ENCODE results near the gene PTPN9.

The PTPN9 gene

DNA sequence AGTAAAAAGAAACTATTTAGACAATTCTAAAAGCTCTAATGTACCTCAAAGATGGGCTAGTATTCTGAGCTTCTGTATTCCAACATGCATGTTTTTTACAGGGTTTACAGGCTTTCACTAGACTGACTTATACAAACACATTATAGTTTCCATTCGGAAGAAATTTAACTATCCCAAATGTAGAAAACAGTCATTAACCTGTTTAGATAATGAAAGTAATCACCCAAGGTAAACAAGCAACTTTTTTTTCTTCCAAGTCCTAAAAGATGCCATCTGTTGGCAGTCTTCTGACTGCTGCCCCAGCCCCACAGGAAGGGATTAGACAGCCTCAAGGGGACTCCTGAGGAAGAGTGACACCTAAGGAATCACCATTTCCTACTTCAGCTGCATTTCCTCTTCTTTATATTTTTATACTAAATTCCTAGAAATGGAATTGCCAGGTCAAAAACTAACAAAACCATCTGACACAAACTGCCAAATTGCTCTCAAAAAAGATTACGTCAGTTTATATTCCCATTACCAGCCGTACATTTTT, 153.1 kb downstream of the PTPN9 start:
- in situ Hi-C loops (cut with MboI; ENCODE audit: low sequenced_read_pairs): no loop called here

DNA sequence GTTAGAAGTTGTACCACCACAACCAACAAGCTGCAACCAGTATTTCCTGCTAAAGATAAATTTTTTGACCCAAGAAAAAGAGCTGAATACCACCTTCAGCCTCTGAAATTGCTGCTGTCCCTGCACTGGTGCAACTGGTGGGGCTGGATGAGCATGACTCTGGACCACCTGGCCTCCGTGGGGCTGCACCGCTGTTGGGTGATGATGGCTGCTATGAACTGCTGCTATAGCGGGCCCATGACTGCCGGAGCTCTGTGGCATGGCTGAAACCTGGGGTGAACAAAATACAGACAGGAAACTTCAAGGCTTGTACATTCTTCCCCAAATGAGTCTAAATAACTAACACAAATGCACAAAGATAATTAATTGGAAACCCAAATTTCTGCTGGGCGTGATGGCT, 156.6 kb downstream of the PTPN9 start:
- in situ Hi-C loops (cut with MboI; ENCODE audit: low sequenced_read_pairs): no loop called here

DNA sequence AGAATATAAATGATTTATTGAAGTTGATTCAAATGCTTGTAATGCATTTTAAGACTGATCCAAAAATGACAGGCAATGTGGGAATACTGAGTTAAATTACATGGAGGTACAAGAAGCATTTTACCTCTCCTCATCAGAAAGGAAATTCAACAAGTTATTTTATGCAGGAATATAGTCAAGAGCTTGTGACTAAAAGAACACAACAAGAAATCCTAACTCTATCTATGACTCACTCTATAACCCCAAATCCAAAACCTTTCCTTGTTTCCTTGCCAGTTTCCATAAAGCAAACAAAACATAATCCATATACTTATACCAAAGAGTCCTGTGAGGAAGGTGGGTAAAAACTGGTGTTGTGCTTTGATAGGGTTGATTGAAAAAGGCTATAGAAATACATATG, 158.4 kb downstream of the PTPN9 start:
- in situ Hi-C loops (cut with MboI; ENCODE audit: low sequenced_read_pairs): no loop called here

DNA sequence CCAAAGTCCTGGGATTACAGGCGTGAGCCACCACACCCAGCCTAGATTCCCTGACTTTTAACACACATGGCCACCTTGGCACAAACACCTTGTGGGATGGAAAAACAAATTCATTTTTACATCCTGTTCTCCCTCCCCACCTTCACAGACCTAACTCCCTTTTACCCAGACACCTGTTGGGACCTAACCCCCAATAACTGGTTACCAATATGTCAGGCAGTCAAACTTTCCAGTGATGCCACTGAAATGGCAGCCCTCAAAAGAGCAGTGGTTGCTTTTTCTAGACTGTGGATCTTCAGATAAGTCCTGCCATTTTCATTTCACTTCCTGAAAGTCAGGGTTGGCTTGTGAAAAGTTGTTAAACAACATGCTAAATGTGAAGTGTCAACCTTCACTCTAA, 162.5 kb downstream of the PTPN9 start:
- in situ Hi-C loops (cut with MboI; ENCODE audit: low sequenced_read_pairs): no loop called here

Measured in HL-60/S4 treated with phorbol 12-myristate 13-acetate at 8.2 ng/mL for 4 days and 3 days (cell line).